Measurements from ENCODE around the gene DQX1.
"Not testable (repeated sequence)": the region's sequence is repeated elsewhere in the genome, so short reads cannot be mapped to it uniquely, and the experiment has no call there.

Gene DQX1, protein sequence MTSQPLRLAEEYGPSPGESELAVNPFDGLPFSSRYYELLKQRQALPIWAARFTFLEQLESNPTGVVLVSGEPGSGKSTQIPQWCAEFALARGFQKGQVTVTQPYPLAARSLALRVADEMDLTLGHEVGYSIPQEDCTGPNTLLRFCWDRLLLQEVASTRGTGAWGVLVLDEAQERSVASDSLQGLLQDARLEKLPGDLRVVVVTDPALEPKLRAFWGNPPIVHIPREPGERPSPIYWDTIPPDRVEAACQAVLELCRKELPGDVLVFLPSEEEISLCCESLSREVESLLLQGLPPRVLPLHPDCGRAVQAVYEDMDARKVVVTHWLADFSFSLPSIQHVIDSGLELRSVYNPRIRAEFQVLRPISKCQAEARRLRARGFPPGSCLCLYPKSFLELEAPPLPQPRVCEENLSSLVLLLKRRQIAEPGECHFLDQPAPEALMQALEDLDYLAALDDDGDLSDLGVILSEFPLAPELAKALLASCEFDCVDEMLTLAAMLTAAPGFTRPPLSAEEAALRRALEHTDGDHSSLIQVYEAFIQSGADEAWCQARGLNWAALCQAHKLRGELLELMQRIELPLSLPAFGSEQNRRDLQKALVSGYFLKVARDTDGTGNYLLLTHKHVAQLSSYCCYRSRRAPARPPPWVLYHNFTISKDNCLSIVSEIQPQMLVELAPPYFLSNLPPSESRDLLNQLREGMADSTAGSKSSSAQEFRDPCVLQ

GRCh38 chr2:74525717-74526648 lies at the start of gene DQX1:
DQX1 (minus strand) TSS chr2:74526231; CDS start chr2:74525729, 502 bp downstream.
- peak; percentile 17 for DNase-seq

- DNase-seq, result no peak
These were observed 49.3 kb upstream of the DQX1 start for GRCh38 chr2:74575320-74575719.

GRCh38 chr2:74573747-74574562 lies 47.9 kb upstream of the DQX1 start:
- DNase-seq, result peak; percentile 85

DNA sequence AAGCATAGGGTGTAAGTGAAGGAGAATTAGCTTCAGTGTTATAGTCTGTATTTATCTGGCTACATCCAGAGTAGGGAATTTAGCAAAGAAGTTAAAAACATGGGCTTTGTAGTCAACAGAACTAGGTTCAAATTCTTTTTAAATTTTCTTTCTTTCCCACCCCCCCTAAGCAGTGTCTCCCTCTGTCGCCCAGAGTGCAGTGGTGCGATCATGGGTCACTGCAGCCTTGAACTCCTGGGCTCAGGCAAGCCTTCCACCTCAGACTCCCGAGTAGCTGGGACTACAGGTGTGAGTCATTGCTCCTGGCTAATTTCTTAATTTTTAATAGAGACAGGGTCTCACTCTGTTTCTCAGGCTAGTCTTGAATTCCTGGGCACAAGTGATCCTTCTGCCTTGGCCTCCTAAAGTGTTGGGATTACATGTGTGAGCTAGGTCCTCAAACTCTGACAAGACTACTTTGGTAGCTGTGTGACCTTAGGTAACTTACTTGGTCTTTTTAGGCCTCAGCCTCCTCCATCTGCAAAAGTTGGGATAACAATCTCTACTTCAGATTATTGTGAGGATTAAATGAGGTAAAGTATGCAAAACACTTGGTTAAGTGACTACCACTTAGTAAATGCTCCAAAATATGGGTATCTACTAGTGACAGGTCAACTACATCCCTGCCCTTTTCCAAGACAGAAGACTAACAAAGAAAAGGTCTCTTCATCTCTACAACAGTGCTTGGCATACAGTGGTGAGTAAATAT lies 46.3 kb upstream of the DQX1 start:
- DNase-seq, result no peak

- no peak for DNase-seq
These were observed 45.0 kb upstream of the DQX1 start for GRCh38 chr2:74571058-74571457.

DNA sequence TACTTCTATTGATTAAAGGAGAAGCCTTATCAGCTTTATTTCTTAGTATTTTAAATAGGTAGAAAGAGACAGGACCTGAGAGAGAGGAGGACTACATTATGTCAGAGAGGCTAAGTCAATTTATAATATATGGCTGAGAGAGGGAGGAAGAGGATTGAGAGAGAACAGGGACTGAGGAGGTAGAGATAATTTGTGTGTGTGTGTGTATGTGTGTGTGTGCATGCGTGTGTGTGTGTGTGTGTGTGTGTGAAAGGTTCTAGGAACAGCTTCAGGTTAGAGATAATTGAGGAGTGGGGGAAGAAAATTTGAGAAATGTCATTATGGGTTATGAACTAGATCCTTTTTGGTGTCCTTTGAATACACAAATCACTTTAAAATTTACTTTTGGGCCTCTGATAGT lies 43.7 kb upstream of the DQX1 start:
- DNase-seq, result no peak

DNA sequence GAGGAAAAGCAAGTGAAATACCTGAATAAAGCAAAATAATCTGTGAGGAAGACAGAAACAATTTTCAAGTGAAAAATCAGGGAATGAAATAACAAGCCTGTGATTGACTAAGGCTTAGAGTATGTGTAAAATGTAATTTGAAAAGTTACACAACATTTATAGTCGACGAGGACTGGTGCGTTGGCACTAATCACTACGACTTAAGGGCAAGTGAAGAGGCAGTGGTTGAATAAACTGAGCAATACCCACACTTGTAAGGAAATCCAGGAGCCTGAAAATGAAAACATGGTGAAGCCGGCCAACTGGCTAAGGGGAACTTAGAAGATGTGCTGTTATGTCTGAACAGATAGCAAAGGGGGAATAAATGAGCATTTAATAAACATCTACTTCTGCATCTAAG lies 41.9 kb upstream of the DQX1 start:
- DNase-seq, result peak; percentile 85

DNA sequence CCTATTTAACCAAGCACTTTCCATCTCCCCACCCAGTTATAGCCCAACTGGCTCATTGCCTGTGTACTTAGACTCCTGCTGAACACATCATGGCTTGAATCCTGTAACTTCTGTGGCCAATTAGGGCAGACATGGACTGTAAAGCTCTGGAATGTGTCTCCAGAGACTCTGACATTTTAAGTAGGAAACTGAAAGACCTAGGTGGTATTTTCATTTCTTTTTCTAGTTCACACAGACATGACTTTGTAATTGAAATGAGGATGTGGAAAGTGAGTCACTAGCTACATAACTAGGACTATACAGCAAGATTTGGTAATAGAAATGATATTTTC lies 40.7 kb upstream of the DQX1 start:
- DNase-seq, result peak; percentile 99

DNA sequence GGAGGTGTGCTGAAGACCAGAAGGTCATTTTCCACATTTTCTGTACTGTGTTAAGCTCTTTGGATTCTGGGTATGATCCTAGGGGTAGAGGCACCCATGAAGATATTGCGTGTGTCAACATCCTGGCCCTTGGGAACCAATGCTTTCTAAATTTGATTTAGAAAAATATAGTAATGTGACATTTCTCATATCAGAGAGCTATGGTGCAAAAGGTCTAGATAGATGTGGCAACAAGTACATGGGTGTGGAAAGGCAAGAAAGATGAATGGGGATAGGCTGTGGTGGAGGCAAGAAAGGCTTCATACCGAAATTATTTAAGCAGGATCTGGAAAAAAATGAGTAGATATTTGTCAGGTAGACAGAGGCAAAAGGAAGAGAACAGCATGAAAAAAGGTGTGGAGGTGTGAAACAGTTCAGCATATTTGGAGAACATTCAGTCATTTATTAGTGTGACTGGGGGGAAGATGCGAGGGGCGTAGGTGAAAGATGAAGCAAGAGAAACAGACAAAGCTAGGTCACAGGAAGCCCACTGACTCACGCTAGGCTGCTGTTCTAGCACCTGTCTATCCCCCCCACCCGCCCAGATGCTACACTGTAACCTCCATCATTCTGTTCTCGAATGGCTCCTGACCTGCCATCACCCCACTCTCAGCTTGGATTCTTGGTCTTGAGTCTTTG lies 40.2 kb upstream of the DQX1 start:
- no peak for DNase-seq

GRCh38 chr2:74564222-74564621 lies 38.2 kb upstream of the DQX1 start:
- peak; percentile 57 for DNase-seq

- no peak for DNase-seq
These were observed 36.2 kb upstream of the DQX1 start for GRCh38 chr2:74562126-74562775.

DNA sequence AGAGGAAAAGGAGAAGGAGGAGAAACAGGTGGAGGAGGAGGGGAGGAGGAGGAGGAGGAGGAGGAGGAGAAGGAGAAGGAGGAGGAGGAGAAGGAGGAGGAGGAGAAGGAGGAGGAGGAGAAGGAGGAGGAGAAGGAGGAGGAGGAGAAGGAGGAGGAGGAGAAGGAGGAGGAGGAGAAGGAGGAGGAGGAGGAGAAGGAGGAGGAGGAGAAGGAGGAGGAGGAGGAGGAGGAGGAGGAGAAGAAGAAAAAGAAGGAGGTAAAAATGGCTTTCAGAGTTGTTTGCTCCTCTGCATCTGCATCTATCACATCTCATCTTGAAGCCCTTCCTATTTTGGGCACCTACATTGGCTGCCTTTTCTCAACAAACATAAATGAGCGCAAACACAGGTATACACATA lies 35.0 kb upstream of the DQX1 start:
- DNase-seq, result not testable (repeated sequence)

DNA sequence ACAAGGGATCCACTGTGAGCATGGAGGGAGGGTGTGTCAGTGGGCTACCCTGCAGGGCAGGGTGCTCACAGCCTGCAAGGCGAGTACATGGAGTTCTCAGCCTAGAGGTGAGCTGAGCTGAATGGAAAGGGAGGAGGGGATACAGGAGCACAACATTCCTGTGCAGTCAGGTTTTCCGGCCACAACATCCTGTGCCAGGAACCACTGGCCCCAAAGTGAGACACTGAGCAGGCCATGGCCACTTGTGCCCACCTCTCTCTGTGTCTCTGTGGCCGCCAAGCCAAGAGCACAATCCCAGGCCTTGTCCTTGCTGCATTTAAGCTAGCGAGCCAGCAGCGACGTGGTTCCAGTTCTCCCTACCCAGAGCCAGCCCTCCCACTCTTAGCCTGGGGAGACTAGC lies 34.6 kb upstream of the DQX1 start:
- DNase-seq, result no peak

- no peak for DNase-seq
These were observed 33.9 kb upstream of the DQX1 start for GRCh38 chr2:74559912-74560311.

- no peak for DNase-seq
These were observed 32.5 kb upstream of the DQX1 start for GRCh38 chr2:74558284-74559230.

- no peak for DNase-seq
These were observed 30.9 kb upstream of the DQX1 start for GRCh38 chr2:74556831-74557370.

GRCh38 chr2:74556159-74556558 lies 30.1 kb upstream of the DQX1 start:
- DNase-seq, result no peak

DNA sequence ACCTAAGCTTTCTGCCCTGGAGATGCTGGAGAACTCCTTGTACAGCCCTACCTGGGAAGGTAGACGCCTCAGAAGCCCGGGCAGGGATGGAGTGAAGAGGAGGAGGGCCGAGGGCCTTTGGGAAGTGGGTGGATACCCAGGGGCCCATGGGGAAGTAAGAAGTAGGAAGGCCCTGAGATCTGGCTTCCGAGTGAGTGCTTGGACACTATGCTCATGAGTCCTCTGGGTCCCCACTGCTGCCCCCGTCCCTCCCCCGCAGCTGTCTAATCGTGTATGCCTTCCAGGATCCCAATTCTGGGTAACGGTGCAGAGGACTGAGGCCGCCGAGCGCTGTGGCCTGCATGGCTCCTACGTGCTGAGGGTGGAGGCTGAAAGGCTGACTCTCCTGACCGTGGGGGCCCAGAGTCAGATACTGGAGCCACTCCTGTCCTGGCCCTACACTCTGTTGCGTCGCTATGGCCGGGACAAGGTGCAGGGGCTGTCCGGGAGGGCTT lies 29.6 kb upstream of the DQX1 start:
- no peak for DNase-seq

Data from fibroblast of skin of right quadriceps (primary cell).